ENCODE measurements around the gene ARHGAP24. TPM values are rescaled to one million over a fixed set of nuclear protein-coding genes. Genes with fewer than 3 reads are reported as not detected.

ARHGAP24 gene
- total and polyA plus RNA-seq, 2 experiments from 2014 or later = 19.5 to 29.6 TPM

DNA sequence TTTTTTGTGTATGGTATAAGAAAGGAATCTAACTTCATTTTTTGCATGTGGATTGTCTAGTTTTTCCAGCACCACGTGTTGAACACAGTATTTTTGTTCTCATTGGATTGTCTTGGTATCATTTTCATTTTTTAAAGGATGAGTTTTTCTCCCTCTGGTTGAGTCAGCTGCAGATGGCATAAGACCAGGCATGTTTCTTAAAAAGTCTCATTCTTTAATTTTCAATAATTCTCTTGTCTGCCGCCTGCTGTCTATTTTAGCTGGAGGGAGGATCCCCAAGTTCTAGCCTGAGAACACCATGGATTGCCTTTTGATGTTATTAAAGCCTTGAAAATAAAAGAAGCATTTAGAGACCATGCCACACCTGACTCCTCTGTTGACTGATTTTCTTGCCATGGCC is 263.8 kb downstream of the ARHGAP24 start:
- Histone ChIP-seq H3K9me3 (ENCODE audit: low read depth) (no peaks in the 10 kb centered on the region), H3K27me3 (no peaks in the 10 kb centered on the region), H3K36me3 (replicated peaks; ENCODE audit: insufficient read depth, low read depth) (no peaks in the 10 kb centered on the region), H3K27ac (no peak overlapping the region), H3K9me2 (replicated peaks; ENCODE audit: insufficient read depth) (no peaks in the 10 kb centered on the region), H3K4me3 (no peak overlapping the region), H3K79me2 (no peaks in the 10 kb centered on the region), H2AFZ (no peak overlapping the region), H3K4me2 (no peak overlapping the region), H3K4me1 (ENCODE audit: insufficient read depth) (no peaks in the 10 kb centered on the region), H4K20me1 (ENCODE audit: insufficient read depth, poor library complexity, severe bottlenecking) (no peaks in the 10 kb centered on the region)
- WGBS (ENCODE audit: low lambda C conversion rate, missing lambda C conversion rate) = 85% methylated on average over 2 of the region's 2 CpGs
- TF ChIP-seq EZH2phosphoT487 (IDR thresholded peaks at IDR 0.05; ENCODE audit: low read depth, severe bottlenecking, unreplicated experiment) = no peak
- TF ChIP-seq, protein P1, sequence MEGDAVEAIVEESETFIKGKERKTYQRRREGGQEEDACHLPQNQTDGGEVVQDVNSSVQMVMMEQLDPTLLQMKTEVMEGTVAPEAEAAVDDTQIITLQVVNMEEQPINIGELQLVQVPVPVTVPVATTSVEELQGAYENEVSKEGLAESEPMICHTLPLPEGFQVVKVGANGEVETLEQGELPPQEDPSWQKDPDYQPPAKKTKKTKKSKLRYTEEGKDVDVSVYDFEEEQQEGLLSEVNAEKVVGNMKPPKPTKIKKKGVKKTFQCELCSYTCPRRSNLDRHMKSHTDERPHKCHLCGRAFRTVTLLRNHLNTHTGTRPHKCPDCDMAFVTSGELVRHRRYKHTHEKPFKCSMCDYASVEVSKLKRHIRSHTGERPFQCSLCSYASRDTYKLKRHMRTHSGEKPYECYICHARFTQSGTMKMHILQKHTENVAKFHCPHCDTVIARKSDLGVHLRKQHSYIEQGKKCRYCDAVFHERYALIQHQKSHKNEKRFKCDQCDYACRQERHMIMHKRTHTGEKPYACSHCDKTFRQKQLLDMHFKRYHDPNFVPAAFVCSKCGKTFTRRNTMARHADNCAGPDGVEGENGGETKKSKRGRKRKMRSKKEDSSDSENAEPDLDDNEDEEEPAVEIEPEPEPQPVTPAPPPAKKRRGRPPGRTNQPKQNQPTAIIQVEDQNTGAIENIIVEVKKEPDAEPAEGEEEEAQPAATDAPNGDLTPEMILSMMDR (IDR thresholded peaks at IDR 0.05; ENCODE audit: poor library complexity) = no peak
- TF ChIP-seq EZH2 (IDR thresholded peaks at IDR 0.05; ENCODE audit: borderline replicate concordance) = no peak
- DNase-seq (ENCODE audit: low spot score) = no peak

DNA sequence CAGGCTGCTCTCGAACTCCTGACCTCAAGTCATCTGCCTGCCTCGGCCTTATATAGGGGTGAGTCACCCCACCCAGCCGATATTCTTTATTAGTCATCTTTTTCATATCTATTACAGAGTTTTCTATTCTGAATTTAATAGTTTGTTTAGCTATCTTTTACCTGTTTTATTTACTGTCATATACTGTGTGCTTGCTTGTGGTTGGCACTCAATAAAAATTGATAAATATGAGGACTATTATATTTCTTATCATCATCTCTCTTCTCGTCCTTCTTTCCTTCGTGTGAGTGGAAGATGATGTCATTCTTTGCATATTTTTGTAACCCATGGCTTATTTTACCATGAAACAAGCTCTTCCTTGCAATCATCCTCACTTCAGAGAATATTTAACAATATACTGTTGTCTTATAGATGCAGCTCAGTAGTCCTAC is 265.5 kb downstream of the ARHGAP24 start:
- Histone ChIP-seq H3K79me2 (no peaks in the 10 kb centered on the region), H3K27ac (no peak overlapping the region), H2AFZ (no peak overlapping the region), H3K9me2 (replicated peaks; ENCODE audit: insufficient read depth) (no peaks in the 10 kb centered on the region), H3K4me3 (no peak overlapping the region), H4K20me1 (ENCODE audit: insufficient read depth, poor library complexity, severe bottlenecking) (no peaks in the 10 kb centered on the region), H3K4me2 (no peak overlapping the region), H3K36me3 (replicated peaks; ENCODE audit: insufficient read depth, low read depth) (no peaks in the 10 kb centered on the region), H3K9me3 (ENCODE audit: low read depth) (no peaks in the 10 kb centered on the region), H3K4me1 (ENCODE audit: insufficient read depth) (no peaks in the 10 kb centered on the region), H3K27me3 (no peaks in the 10 kb centered on the region)
- no peak for DNase-seq (ENCODE audit: low spot score)
- no peak for TF ChIP-seq EZH2phosphoT487 (IDR thresholded peaks at IDR 0.05; ENCODE audit: low read depth, severe bottlenecking, unreplicated experiment)
- no peak for TF ChIP-seq EZH2 (IDR thresholded peaks at IDR 0.05; ENCODE audit: borderline replicate concordance)
- TF ChIP-seq, protein P1 (IDR thresholded peaks at IDR 0.05; ENCODE audit: poor library complexity) = no peak
- whole genome bisulfite sequencing (ENCODE audit: low lambda C conversion rate, missing lambda C conversion rate) = 57% methylated on average over 5 of the region's 5 CpGs

DNA sequence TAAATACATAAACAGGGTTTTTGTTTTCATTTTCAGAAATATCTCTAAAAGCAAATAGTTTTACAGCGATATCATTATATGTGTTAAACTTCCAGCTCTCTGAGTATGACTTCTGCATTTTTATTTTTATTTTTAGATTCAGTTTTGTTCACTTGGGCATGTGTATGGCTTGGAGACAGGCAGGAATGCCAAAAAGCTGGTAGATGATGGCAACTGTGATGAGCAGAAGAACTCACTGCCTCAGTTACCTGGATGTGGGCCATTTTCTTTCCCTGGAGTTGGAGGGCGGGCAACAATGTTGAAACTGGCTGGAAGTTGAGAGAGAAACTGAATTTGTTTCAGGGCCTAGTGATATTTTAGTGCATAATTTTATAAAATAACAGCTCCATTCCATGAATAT is 266.4 kb downstream of the ARHGAP24 start:
- H3K9me3 ChIP-seq (ENCODE audit: low read depth) = no peaks in the 10 kb centered on the region
- TF ChIP-seq, protein P1 (IDR thresholded peaks at IDR 0.05; ENCODE audit: poor library complexity) = no peak
- TF ChIP-seq EZH2phosphoT487 (IDR thresholded peaks at IDR 0.05; ENCODE audit: low read depth, severe bottlenecking, unreplicated experiment) (no peak), EZH2 (IDR thresholded peaks at IDR 0.05; ENCODE audit: borderline replicate concordance) (no peak)
- H4K20me1 ChIP-seq (ENCODE audit: insufficient read depth, poor library complexity, severe bottlenecking) = no peaks in the 10 kb centered on the region
- H3K4me1 ChIP-seq (ENCODE audit: insufficient read depth) = no peaks in the 10 kb centered on the region
- H3K4me2 ChIP-seq = no peak overlapping the region
- H3K27me3 ChIP-seq = no peaks in the 10 kb centered on the region
- no peak overlapping the region for H3K27ac ChIP-seq
- H3K4me3 ChIP-seq = no peak overlapping the region
- DNase-seq (ENCODE audit: low spot score) = no peak
- no peaks in the 10 kb centered on the region for H3K79me2 ChIP-seq
- H3K36me3 ChIP-seq (replicated peaks; ENCODE audit: insufficient read depth, low read depth) = no peaks in the 10 kb centered on the region
- H3K9me2 ChIP-seq (replicated peaks; ENCODE audit: insufficient read depth) = no peaks in the 10 kb centered on the region
- WGBS (ENCODE audit: low lambda C conversion rate, missing lambda C conversion rate) = 98% methylated on average over 2 of the region's 2 CpGs
- no peak overlapping the region for H2AFZ ChIP-seq
